Body of pancreas (tissue), 4 donors: Measurements from ENCODE around the gene TRPM5. TPM values are rescaled to one million over a fixed set of nuclear protein-coding genes. Genes with fewer than 3 reads are reported as not detected.

Experiments
- ATAC-seq: fragments of 150-250 bp; one replicate; pipeline ENCODE4 v1.9.1; 2016
- DNase-seq, 4 donors: peaks; one replicate each; pipeline ENCODE4 v3.0.0-alpha.2; 2019
- H3K27ac ChIP-seq, 4 donors: fragments of 200-600 bp; sonication (generic); 1 replicate in 3 of 4; 2 replicates in 1 of 4; pipeline versions ENCODE4 v1.5.1 to v1.6.1; 2016 to 2019; ENCODE audit warnings: mild to moderate bottlenecking in 1 of 4, mixed read lengths in 1 of 4, moderate library complexity in 1 of 4
- H3K27me3 ChIP-seq, 2 donors: fragments of 200-600 bp; sonication (generic); one replicate each; pipeline ENCODE4 v1.6.0; 2016; ENCODE audit warnings: mild to moderate bottlenecking in 1 of 2
- H3K36me3 ChIP-seq, 2 donors: fragments of 200-600 bp; sonication (generic); replicated peaks in 1 of 2; 2 replicates each; pipeline ENCODE4 v1.5.1; 2016; ENCODE audit warnings: low read depth in 2 of 2; ENCODE audit not compliant: insufficient read depth in 1 of 2
- H3K4me1 ChIP-seq: fragments of 200-600 bp; sonication (generic); one replicate; pipeline ENCODE4 v1.6.0; 2016
- H3K4me3 ChIP-seq, 2 donors: fragments of 200-600 bp; sonication (generic); 1 replicate in 1 of 2; 2 replicates in 1 of 2; pipeline ENCODE4 v1.5.1; 2016 to 2019
- H3K9me3 ChIP-seq, 3 donors: fragments of 200-600 bp; sonication (generic); 1 replicate in 2 of 3; 2 replicates in 1 of 3; pipeline ENCODE4 v1.5.1; 2016
- CTCF ChIP-seq, 7 experiments: fragments of 450-650 bp in 4 of 7; fragments of 200-600 bp in 3 of 7; sonication (generic) in 3 of 7; IDR thresholded peaks; one replicate each; pipeline ENCODE4 v1.5.1; 2016 to 2019; ENCODE audit warnings: antibody characterized with exemption in 7 of 7
- POLR2A ChIP-seq, 3 donors: fragments of 450-650 bp; IDR thresholded peaks; one replicate each; pipeline ENCODE4 v1.6.1; 2016; ENCODE audit warnings: antibody characterized with exemption in 3 of 3, mild to moderate bottlenecking in 2 of 3
- WGBS, 2 donors: methylation state at CpG; one replicate each; pipeline ENCODE4 v1.1.5; 2017; 5-methylcytosine and 5-hydroxymethylcytosine counted together
- intact Hi-C: fragments of 100-400 bp; cut with DNase I; formaldehyde crosslinking; loops from one replicate; pipeline ENCODE4 v1.15.1; 2023
- total RNA-seq, 2 donors: library from RNA; depleted of rRNA; stranded (reverse); fragments of >200 nt; gene quantifications; one replicate each; pipeline ENCODE4 v1.1.0, GENCODE V29; 2016

Gene TRPM5
- total RNA-seq, 2 donors from 2014 or later: under 0.01 to 2.6 TPM

- no peak for ATAC-seq
- H3K9me3 ChIP-seq: no peaks in the 10 kb centered on the region
- WGBS, 2 donors: 58 to 70% methylated on average over 17 to 18 of the region's 18 CpGs
- no peak overlapping the region for H3K4me3 ChIP-seq
- H3K27ac ChIP-seq: no peak overlapping the region
- intact Hi-C loops: no loop called here
- H3K36me3 ChIP-seq: no peaks in the 10 kb centered on the region
- DNase-seq: no peak
- peaks cover 14% of the 10 kb centered on the region for H3K4me1 ChIP-seq
- no peak for TF ChIP-seq CTCF (IDR thresholded peaks at IDR 0.05)
- TF ChIP-seq POLR2A (IDR thresholded peaks at IDR 0.05): no peak
- no peaks in the 10 kb centered on the region for H3K27me3 ChIP-seq
Measured at GRCh38 chr11:2416765-2417164, 27.5 kb downstream of the TRPM5 start.

- Histone ChIP-seq H3K4me3 (no peak overlapping the region), H3K27me3 (no peaks in the 10 kb centered on the region), H3K9me3 (no peaks in the 10 kb centered on the region), H3K27ac (no peak overlapping the region), H3K36me3 (no peaks in the 10 kb centered on the region), H3K4me1 (peaks cover 11% of the 10 kb centered on the region)
- DNase-seq: no peak
- intact Hi-C loops: no loop called here
- TF ChIP-seq CTCF (IDR thresholded peaks at IDR 0.05) (no peak), POLR2A (IDR thresholded peaks at IDR 0.05) (no peak)
- ATAC-seq: no peak
- 65 to 70% methylated on average over 9 to 30 of the region's 34 CpGs for WGBS, 2 donors
Measured at GRCh38 chr11:2415601-2416380, 28.5 kb downstream of the TRPM5 start.

DNA sequence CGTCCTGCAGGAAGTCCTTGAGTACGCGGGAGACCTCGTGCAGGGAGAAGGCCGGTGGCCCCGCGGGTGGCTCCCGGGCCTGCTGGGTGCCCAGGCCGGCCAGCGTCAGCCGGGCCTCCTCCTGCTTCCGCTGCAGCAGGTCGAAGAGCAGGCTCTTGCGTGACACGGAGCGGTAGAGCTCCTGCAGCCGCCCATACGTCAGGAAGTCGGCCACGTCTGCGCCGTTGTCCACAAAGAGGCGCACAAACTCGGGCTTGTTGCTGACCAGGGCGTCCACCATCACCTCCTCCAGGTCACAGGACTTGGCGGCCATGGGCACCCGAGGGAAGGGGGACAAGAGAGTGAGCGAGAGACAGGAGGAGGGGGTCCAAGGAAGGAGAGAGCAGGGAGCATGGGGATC is 29.1 kb downstream of the TRPM5 start:
- Histone ChIP-seq H3K4me3 (no peak overlapping the region), H3K27ac (no peak overlapping the region), H3K4me1 (peaks cover 5% of the 10 kb centered on the region), H3K36me3 (no peaks in the 10 kb centered on the region), H3K9me3 (no peaks in the 10 kb centered on the region), H3K27me3 (no peaks in the 10 kb centered on the region)
- no peak for ATAC-seq
- TF ChIP-seq CTCF (IDR thresholded peaks at IDR 0.05) (no peak), POLR2A (IDR thresholded peaks at IDR 0.05) (no peak)
- no peak for DNase-seq
- 67 to 75% methylated on average over 3 to 13 of the region's 28 CpGs for WGBS, 2 donors
- intact Hi-C loops: no loop called here

- intact Hi-C loops: no loop called here
- Histone ChIP-seq H3K9me3 (no peaks in the 10 kb centered on the region), H3K27ac (no peak overlapping the region), H3K4me3 (no peak overlapping the region), H3K27me3 (no peaks in the 10 kb centered on the region), H3K4me1 (no peaks in the 10 kb centered on the region), H3K36me3 (no peaks in the 10 kb centered on the region)
- WGBS, 2 donors: 87 to 99% methylated on average over 20 to 28 of the region's 35 CpGs
- DNase-seq: no peak
- TF ChIP-seq POLR2A (IDR thresholded peaks at IDR 0.05) (no peak), CTCF (IDR thresholded peaks at IDR 0.05) (no peak)
- ATAC-seq: no peak
Measured at GRCh38 chr11:2414616-2415015, 29.7 kb downstream of the TRPM5 start.
